SK-MEL-5 (cell line): ENCODE data around the gene SFTA2. TPM values are rescaled to one million over a fixed set of nuclear protein-coding genes. Genes with fewer than 3 reads are reported as not detected.
"Not testable (repeated sequence)": the region's sequence is repeated elsewhere in the genome, so short reads cannot be mapped to it uniquely, and the experiment has no call there.

ENCODE experiments used
- DNase-seq: peaks from one replicate; pipeline ENCODE4 v3.0.0-alpha.2; 2016; ENCODE audit warnings: low read depth, low spot score
- in situ Hi-C: cut with HindIII; loops from 2 replicates; pipeline ENCODE4 v1.10.0; 2016; ENCODE audit warnings: low sequenced_read_pairs, high pct_unique_total_duplicates, low pct_unique_long_range_greater_than_20kb
- total RNA-seq: library from RNA; depleted of rRNA; stranded (reverse); fragments of >200 nt; shearing (Covaris generic); gene quantifications from 2 replicates; pipeline ENCODE4 v1.2.3, GENCODE V29; 2014

The SFTA2 gene
- total RNA-seq, 1 experiment from 2014 or later = not detected

DNA sequence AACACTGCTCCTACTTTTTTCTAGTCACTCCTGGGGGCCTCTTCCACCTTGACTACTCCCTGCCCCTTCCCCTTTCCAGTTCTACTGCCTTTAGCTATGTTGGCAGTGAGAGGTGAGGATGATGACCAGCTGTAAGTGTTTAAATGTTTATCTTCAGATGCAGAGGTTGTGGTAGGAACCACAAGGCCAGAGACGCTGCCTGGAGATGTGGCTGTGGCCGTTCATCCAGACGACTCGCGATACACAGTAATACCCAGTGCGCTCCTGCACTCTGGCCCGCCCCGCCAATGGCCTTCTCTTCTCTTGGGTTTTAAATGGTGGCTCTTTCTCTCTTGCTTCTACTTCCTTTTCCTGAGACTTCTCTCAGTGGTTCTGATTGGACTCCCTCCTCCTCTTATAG is 13.3 kb downstream of the SFTA2 start:
- in situ Hi-C loops = no loop called here
- no peak for DNase-seq

GRCh38 chr6:30917487-30917886 is 14.5 kb downstream of the SFTA2 start:
- no peak for DNase-seq
- in situ Hi-C loops = no loop called here

- no peak for DNase-seq
These were observed 14.9 kb downstream of the SFTA2 start for GRCh38 chr6:30917041-30917440.

DNA sequence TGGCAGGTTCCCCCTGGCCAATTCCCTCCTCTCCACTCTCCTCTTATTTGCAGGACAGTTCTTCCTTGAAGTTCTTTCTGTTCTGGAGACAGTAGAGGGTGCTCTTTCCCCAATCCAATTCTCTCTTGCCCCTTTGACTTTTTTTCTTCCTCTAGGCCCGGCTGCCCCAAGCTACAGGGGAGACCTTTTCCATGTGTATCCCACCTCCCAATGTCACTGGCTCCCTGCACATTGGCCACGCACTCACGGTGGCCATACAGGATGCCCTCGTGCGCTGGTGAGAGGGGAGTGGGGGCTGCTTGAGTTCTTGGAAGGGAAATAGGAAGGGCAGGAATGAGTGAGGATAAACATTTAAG is 16.4 kb downstream of the SFTA2 start:
- in situ Hi-C loops = no loop called here

More at GRCh38 chr6:30917041-30917440, 14.9 kb downstream of the SFTA2 start:
- in situ Hi-C loops = no loop called here

DNA sequence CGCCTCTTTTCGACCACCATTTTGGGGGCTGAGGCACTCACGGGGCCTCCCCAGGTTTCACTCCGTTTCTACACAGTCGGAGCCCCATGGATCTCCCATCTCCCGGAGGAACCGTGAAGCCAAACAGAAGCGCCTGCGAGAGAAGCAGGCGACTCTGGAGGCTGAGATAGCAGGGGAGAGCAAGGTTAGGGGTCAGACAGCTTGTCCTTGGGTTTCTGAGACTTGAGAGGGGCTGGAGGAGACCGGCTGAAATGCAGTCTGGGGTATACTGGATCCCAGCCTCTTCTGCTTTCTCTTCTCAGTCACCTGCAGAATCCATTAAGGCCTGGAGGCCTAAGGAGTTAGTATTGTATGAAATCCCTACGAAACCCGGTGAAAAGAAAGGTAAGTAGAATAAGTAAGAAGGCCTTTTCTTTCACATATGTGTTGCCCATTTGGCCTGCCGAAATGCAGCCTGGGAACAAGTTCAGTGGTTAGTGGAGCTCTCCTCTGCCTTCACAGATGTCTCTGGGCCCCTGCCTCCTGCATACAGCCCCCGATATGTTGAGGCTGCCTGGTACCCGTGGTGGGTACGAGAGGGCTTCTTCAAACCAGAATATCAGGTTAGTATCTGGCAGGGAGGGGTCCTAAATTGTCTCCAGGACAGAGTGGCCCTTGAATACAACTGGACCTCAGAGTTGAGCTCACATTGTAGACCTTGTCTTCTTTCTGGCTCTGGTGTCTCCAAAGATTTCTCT is 16.9 kb downstream of the SFTA2 start:
- DNase-seq = no peak
- in situ Hi-C loops = no loop called here

More for the DNA sequence above, 16.4 kb downstream of the SFTA2 start:
- peak; percentile 81 for DNase-seq

DNA sequence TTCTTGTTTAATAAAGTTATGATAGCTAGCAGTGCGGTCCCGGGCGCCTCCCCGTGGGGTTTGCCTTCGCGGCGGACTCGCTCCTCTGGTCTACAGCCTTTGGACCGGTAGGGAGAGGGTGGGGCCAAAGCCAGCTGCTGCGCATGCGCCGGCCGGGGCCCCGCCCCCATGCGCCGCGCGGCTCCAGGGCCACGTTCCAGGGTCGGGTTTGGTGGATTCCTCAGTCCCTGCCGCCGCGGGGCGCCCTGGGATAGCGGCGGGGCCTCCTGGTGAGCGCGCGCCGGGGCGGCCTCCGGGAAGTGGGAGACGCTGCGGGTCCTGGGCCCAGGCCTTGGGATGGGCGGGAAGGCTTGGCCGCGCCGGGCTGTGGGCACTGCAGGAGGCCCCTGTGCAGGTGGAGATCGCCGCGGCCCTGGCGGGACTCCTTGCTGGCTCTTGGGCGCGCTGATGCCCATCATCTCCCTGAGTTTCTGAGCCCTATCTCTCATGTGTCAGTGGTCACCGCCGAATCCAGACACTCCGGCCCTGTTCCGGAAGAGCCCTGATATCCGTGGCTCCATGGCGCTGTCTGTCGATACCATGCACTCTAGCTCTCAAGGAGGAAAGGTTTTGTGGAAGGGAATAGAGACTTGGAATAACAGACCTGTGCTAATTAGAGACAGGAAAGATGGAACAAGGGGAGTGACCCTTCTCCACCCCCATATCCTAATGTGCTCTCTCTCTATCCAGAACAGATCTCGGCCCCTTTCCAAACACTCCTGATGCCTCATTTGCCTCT is 17.7 kb downstream of the SFTA2 start, which contains the start of gene VARS2:
TSS of gene VARS2 (plus strand) at position 163 of the 778 bp plus-strand sequence. CDS start at position 762, 599 bp downstream.
- in situ Hi-C loops = no loop called here
- DNase-seq = peak; percentile 84

DNA sequence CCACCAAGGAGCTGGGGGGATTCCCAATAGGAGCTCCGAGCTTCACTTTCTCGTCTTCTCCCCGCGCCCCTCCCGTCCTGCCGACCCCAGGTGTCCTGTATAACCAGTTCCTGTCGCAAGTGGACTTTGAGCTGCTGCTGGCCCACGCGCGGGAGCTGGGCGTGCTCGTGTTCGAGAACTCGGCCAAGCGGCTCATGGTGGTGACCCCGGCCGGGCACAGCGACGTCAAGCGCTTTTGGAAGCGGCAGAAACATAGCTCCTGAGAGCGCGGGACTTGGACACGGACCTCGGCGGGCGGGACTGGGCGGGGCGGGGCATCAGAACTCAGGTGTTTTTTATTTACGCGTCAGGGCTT is 18.3 kb downstream of the SFTA2 start:
- no peak for DNase-seq
- in situ Hi-C loops = no loop called here

- in situ Hi-C loops = no loop called here
- no peak for DNase-seq
These were observed 19.0 kb downstream of the SFTA2 start for GRCh38 chr6:30912746-30913520.

- DNase-seq, in situ Hi-C loops: not testable (repeated sequence)
These were observed 21.5 kb downstream of the SFTA2 start for GRCh38 chr6:30910473-30910872.

- DNase-seq = no peak
- in situ Hi-C loops = no loop called here
These were observed 23.3 kb downstream of the SFTA2 start for GRCh38 chr6:30908700-30909099.

DNA sequence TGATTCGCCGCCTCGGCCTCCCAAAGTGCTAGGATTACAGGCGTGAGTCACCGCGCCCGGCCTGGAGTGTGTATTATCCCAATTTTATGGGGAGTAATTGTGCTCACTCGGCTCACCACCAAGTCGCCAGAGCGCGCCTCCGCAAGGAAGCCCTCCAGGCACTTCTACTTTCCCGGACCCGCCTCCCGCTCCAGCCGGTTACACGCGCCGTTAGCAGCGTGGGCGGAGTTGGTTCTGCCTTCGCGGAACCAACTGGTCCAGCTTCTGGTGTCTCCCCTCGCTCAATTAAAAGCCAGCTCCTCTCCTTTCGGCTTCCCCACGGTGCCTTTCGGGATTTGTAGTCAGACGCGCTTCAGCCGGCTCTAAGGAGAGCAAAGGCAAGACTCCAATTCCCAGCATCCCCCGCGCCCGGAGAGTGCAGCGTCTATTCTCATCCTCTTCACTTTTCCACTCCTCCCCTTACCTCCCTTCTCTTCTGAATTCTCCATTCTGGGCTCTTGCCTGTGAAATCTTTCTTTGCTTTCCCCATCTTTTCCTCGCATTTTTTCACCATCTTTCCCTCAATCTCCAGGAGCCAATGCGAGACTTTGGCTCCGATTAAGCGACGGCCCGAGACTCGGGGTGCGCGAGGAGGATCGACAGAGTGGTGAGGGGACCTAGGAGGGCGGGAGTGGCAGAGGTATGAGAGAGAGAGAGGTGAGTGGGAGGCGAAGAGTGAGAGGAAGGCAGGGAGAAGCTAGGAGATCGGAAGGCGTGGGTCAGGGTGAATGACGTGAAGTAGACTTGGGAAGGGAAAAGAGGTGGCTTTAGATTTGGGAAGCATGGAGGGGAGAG is 24.0 kb downstream of the SFTA2 start, which contains the start of gene GTF2H4:
TSS of gene GTF2H4 (plus strand) at position 450 of the 834 bp plus-strand sequence.
- in situ Hi-C loops = no loop called here
- DNase-seq = peak; percentile 99

GRCh38 chr6:30907290-30907757 is 24.6 kb downstream of the SFTA2 start:
- in situ Hi-C loops, DNase-seq: not testable (repeated sequence)

GRCh38 chr6:30903236-30903635 is 28.7 kb downstream of the SFTA2 start:
- DNase-seq = no peak

DNA sequence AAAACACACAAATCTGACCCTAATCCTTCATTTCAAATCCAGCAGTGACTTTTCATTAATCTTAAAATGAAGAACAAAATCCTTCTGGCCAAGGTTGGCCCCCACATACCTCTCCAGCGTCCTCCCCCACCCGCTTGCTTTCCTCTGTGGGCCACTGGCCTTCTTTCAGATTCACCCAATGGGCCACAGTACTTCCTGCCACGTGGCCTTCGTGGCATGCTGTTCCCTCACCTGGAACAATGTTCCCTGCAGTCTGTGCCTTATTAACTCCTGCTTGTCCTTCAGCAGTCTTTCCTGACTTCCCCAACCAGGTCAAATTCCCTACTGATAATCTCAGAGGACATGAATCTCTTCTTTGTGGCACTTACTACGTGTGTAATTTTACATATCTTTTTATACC is 29.3 kb downstream of the SFTA2 start:
- no peak for DNase-seq
- in situ Hi-C loops = no loop called here

More at GRCh38 chr6:30903236-30903635, 28.7 kb downstream of the SFTA2 start:
- in situ Hi-C loops = no loop called here

DNA sequence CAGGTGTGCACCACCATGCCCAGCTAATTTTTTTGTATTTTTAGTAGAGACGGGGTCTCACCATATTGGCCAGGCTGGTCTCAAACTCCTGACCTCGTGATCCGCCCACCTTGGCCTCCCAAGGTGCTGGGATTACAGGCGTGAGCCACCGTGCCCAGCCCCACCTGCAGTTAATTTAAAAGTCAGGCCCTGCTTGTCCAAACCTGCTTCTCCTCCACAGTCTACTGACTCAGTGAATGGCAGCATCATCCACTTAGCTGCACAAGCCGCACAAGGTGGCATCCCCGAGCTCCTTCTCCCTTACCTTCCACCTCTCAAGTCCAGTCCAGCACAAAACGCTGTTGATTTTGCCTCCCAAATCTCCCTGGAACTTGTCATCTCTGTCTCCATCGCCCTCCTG is 29.8 kb downstream of the SFTA2 start:
- in situ Hi-C loops = not testable (repeated sequence)

GRCh38 chr6:30901436-30901835 is 30.5 kb downstream of the SFTA2 start:
- DNase-seq = no peak
- in situ Hi-C loops = no loop called here

More for the DNA sequence above, 29.8 kb downstream of the SFTA2 start:
- DNase-seq = not testable (repeated sequence)

DNA sequence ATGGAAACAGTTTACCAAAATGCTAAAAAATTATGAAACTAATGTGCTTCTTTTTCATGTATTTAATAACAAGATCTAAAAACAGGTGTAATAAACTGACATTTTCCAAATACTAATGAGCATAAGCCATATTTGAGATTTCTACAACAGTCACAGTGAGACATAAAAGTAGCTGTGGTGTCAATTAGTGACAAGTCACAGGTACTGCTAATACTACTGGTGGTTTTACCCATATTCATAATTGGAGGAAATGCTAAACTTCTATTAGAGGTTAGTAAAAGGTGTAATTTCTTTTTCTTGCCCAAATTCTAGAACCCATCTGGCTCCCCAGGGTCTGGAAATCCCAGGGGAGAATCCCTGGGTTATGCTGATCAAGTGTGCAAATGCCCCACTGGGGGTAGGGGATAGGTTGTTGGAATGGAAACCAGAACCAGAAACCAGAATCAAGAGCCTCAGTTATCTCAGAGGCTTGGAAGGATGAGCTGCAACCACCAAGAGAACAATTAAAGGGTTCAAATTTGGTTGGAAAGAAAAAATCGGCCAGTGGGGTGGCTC is 31.0 kb downstream of the SFTA2 start:
- in situ Hi-C loops = no loop called here
- no peak for DNase-seq
